ENCODE data around the gene JAKMIP2.

DNA sequence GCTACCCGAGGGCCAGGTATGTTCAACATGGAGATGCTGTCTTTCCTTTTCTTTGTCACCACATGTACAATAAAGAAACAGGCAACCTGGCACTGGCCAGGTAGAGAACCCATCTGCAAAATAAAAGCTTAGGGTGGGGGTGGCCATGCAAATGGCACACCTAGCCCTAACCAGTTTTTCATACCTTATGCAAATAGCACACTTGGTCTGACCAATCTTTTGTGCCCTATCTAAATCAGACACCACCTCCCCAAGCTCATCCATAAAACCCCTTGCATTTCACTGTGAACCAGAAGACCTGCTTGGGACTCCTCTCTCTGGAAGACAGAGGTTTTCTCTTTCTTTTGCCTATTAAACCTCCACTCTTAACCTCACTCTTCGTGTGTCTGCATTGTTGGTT lies 33.9 kb downstream of the JAKMIP2 start:
- no peak for TF ChIP-seq EZH2phosphoT487 (IDR thresholded peaks at IDR 0.05; ENCODE audit: insufficient read depth, low read depth)
- no peak for TF ChIP-seq EZH2 (IDR thresholded peaks at IDR 0.05; ENCODE audit: insufficient read depth, poor library complexity, severe bottlenecking)

Data from GM23248 (cell line).